Prostate gland (tissue), 2 donors: Measurements from ENCODE around the gene CTNNA1. TPM values are rescaled to one million over a fixed set of nuclear protein-coding genes. Genes with fewer than 3 reads are reported as not detected.

Experiments used
- DNase-seq: peaks from one replicate; pipeline ENCODE4 v3.0.0-alpha.2; 2019; ENCODE audit warnings: low spot score
- H3K27ac ChIP-seq, 2 donors: fragments of 200-600 bp; sonication (generic); 2 replicates each; pipeline ENCODE4 v1.5.1; 2017 to 2019
- H3K27me3 ChIP-seq: fragments of 200-600 bp; sonication (generic); replicated peaks from 2 replicates; pipeline ENCODE4 v1.5.1; 2019; ENCODE audit not compliant: insufficient read depth
- H3K36me3 ChIP-seq, 2 donors: fragments of 200-600 bp; sonication (generic); 1 replicate in 1 of 2; 2 replicates in 1 of 2; pipeline versions ENCODE4 v1.5.1 to v1.8.1; 2017 to 2019
- H3K4me1 ChIP-seq: fragments of 200-600 bp; sonication (generic); replicated peaks from 2 replicates; pipeline ENCODE4 v1.5.1; 2019
- H3K4me3 ChIP-seq, 2 donors: fragments of 200-600 bp; sonication (generic); 2 replicates each; pipeline ENCODE4 v1.5.1; 2017 to 2019
- H3K9me3 ChIP-seq: fragments of 200-600 bp; sonication (generic); 2 replicates; pipeline ENCODE4 v1.5.1; 2017
- CTCF ChIP-seq, 4 experiments: fragments of 200-600 bp in 2 of 4; fragments of 450-650 bp in 2 of 4; sonication (generic) in 2 of 4; IDR thresholded peaks; 1 replicate in 3 of 4; 2 replicates in 1 of 4; pipeline ENCODE4 v1.5.1; 2016 to 2019; ENCODE audit warnings: antibody characterized with exemption in 4 of 4, mild to moderate bottlenecking in 2 of 4, moderate library complexity in 2 of 4
- POLR2A ChIP-seq: fragments of 450-650 bp; IDR thresholded peaks from one replicate; pipeline ENCODE4 v1.6.1; 2016; ENCODE audit warnings: antibody characterized with exemption, mild to moderate bottlenecking
- POLR2AphosphoS5 ChIP-seq: sonication (generic); formaldehyde crosslinking; IDR thresholded peaks from one replicate; pipeline ENCODE4 v1.6.1; 2017; ENCODE audit warnings: antibody characterized with exemption
- WGBS: methylation state at CpG from one replicate; pipeline ENCODE4 v1.1.5; 2018; 5-methylcytosine and 5-hydroxymethylcytosine counted together
- intact Hi-C: fragments of 100-400 bp; cut with DNase I; formaldehyde crosslinking; loops from one replicate; pipeline ENCODE4 v1.14.2; 2022
- total RNA-seq, 2 donors: library from RNA; depleted of rRNA; stranded (reverse); fragments of >200 nt; gene quantifications; one replicate each; pipeline ENCODE4 v1.1.0, GENCODE V29; 2016

The CTNNA1 gene
- total RNA-seq, 2 donors from 2014 or later = 210 to 212 TPM

DNA sequence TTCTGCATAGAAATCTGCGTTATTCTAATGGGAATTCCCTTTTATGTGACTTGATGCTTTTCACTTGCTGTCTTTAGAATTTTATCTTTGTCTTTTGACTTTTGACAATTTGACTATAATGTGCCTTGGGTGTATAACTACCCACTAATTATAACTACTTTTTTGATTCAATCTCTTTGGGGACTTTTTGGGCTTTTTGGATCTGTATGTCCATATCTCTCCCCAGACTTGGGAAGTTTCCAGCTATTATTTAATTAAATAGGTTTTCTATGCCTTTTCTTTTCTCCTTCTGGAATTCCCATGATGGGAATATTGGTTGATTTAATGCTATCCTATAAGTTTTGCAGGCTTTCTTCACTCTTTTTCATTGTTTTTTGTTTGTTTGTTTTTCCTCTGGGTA, 64.0 kb downstream of the CTNNA1 start:
- intact Hi-C loops = no loop called here
- Histone ChIP-seq H3K27ac (no peak overlapping the region), H3K9me3 (no peaks in the 10 kb centered on the region), H3K4me3 (no peak overlapping the region), H3K36me3 (no peaks in the 10 kb centered on the region), H3K27me3 (no peaks in the 10 kb centered on the region), H3K4me1 (no peaks in the 10 kb centered on the region)
- 100% methylated on average over 1 of the region's 1 CpG for WGBS
- TF ChIP-seq POLR2AphosphoS5 (no peak), POLR2A (no peak), CTCF (IDR thresholded peaks at IDR 0.05) (no peak)
- DNase-seq = no peak

DNA sequence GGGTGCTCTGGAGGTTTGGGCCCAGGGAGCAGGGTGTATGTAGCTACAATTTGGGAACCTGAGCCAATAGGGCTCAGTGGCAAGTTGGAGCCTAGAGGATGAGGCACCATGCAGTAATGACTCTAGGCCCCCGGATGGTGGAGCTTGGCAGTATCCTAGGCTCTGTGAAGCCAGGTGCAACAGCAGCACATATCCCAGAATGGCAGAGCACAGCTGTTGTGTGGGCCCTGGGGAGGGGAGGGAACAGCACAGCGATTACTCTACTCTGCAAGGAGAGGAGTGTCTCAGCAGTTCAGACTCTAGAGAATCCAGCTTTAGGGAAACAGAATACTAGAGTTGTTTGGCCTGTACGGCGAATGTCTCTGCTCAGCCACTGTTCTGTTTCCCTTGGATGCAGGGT, 65.9 kb downstream of the CTNNA1 start:
- TF ChIP-seq CTCF (IDR thresholded peaks at IDR 0.05) (no peak), POLR2AphosphoS5 (no peak), POLR2A (no peak)
- Histone ChIP-seq H3K27me3 (no peaks in the 10 kb centered on the region), H3K27ac (no peak overlapping the region), H3K4me1 (no peaks in the 10 kb centered on the region), H3K36me3 (no peaks in the 10 kb centered on the region), H3K4me3 (no peak overlapping the region), H3K9me3 (no peaks in the 10 kb centered on the region)
- no peak for DNase-seq
- intact Hi-C loops = no loop called here
- 90% methylated on average over 4 of the region's 4 CpGs for WGBS

- Histone ChIP-seq H3K36me3 (no peaks in the 10 kb centered on the region), H3K4me1 (no peaks in the 10 kb centered on the region), H3K27me3 (no peaks in the 10 kb centered on the region), H3K4me3 (no peak overlapping the region), H3K27ac (no peak overlapping the region), H3K9me3 (no peaks in the 10 kb centered on the region)
- TF ChIP-seq POLR2A (no peak), CTCF (IDR thresholded peaks at IDR 0.05) (no peak), POLR2AphosphoS5 (no peak)
- 93% methylated on average over 3 of the region's 3 CpGs for WGBS
- DNase-seq = no peak
- intact Hi-C loops = no loop called here
Observed at GRCh38 chr5:138820695-138821094, 67.5 kb downstream of the CTNNA1 start.

GRCh38 chr5:138824516-138824915, 71.3 kb downstream of the CTNNA1 start:
- Histone ChIP-seq H3K9me3 (no peaks in the 10 kb centered on the region), H3K4me3 (no peak overlapping the region), H3K36me3 (no peaks in the 10 kb centered on the region), H3K27ac (no peak overlapping the region), H3K27me3 (no peaks in the 10 kb centered on the region), H3K4me1 (no peaks in the 10 kb centered on the region)
- TF ChIP-seq POLR2A (no peak), POLR2AphosphoS5 (no peak), CTCF (IDR thresholded peaks at IDR 0.05) (no peak)
- 72% methylated on average over 7 of the region's 7 CpGs for WGBS
- intact Hi-C loops = no loop called here
- no peak for DNase-seq

GRCh38 chr5:138824924-138825863, 72.0 kb downstream of the CTNNA1 start:
- WGBS = 59% methylated on average over 5 of the region's 5 CpGs
- H3K27me3 ChIP-seq = no peaks in the 10 kb centered on the region
- H3K27ac ChIP-seq = no peak overlapping the region
- no peaks in the 10 kb centered on the region for H3K4me1 ChIP-seq
- no peak for DNase-seq
- TF ChIP-seq POLR2A (no peak), CTCF (IDR thresholded peaks at IDR 0.05) (peak in 3 of 4 experiments; percentile 34 to 39 (median 35))
- no peaks in the 10 kb centered on the region for H3K9me3 ChIP-seq
- intact Hi-C loops = no loop called here
- H3K4me3 ChIP-seq = no peak overlapping the region
- H3K36me3 ChIP-seq = no peaks in the 10 kb centered on the region
